Muscle layer of duodenum (tissue), 2 donors: ENCODE measurements around the gene ZDHHC14.

ENCODE experiments used
- H3K27ac ChIP-seq: one replicate; pipeline ENCODE4 v1.7.0; 2013; ENCODE audit warnings: mild to moderate bottlenecking, low read length
- H3K27me3 ChIP-seq: one replicate; pipeline ENCODE4 v1.7.0; 2013; ENCODE audit warnings: low read depth, mild to moderate bottlenecking, control low read depth, low read length
- H3K36me3 ChIP-seq, 2 donors: one replicate each; pipeline ENCODE4 v1.7.0; 2013; ENCODE audit warnings: low read length in 2 of 2, control low read depth in 1 of 2, mild to moderate bottlenecking in 1 of 2; ENCODE audit not compliant: insufficient read depth in 2 of 2, control insufficient read depth in 1 of 2
- H3K4me1 ChIP-seq, 2 donors: one replicate each; pipeline ENCODE4 v1.7.0; 2013; ENCODE audit warnings: low read length in 2 of 2, mild to moderate bottlenecking in 2 of 2, control low read depth in 1 of 2, moderate library complexity in 1 of 2; ENCODE audit not compliant: insufficient read depth in 2 of 2, control insufficient read depth in 1 of 2
- H3K4me3 ChIP-seq, 2 donors: one replicate each; pipeline ENCODE4 v1.7.0; 2013; ENCODE audit warnings: low read length in 2 of 2, low read depth in 1 of 2, mild to moderate bottlenecking in 1 of 2
- H3K9me3 ChIP-seq, 2 donors: one replicate each; pipeline ENCODE4 v1.7.0; 2013; ENCODE audit warnings: low read length in 2 of 2, control low read depth in 1 of 2, mild to moderate bottlenecking in 1 of 2; ENCODE audit not compliant: control insufficient read depth in 1 of 2
- donor health status: healthy.

ZDHHC14 gene

GRCh38 chr6:157468574-157468973, 87.6 kb downstream of the ZDHHC14 start:
- Histone ChIP-seq H3K27me3 (no peaks in the 10 kb centered on the region), H3K9me3 (no peaks in the 10 kb centered on the region), H3K4me1 (no peaks in the 10 kb centered on the region), H3K27ac (no peak overlapping the region), H3K4me3 (no peak overlapping the region), H3K36me3 (no peaks in the 10 kb centered on the region)

- Histone ChIP-seq H3K36me3 (no peaks in the 10 kb centered on the region), H3K4me3 (no peak overlapping the region), H3K4me1 (no peaks in the 10 kb centered on the region), H3K27me3 (no peaks in the 10 kb centered on the region), H3K27ac (no peak overlapping the region), H3K9me3 (no peaks in the 10 kb centered on the region)
These were observed 88.4 kb downstream of the ZDHHC14 start for GRCh38 chr6:157469378-157469777.

DNA sequence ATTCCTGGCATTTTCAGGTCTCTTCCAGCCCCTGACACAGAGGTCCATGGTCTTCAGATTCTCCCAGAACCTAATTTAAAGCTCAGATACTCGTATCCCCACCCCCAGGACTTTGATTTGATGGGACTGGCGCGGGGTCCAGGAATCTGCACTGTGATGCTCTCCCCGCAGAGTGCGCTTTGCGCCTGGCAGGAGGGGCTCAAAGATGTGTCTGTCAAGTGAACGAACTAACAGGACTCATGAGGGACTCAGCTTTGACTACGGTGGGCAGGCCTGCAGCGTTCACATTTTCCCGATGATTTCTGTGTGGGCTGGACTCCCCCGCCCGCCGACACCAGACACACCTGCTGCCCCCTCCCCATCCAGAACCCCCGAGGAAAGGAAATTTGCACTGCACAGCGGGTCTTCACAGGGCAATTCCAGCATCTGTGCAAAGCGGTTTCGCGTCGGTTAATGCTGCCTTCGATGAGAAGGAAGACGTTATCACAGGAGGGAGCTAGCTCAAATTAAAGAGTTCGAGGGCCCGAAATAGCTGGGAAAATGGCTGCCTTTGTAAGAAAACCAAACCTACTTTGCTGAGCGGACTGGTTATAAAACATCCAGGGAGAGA, 90.2 kb downstream of the ZDHHC14 start:
- Histone ChIP-seq H3K27ac (no peak overlapping the region), H3K4me1 (no peaks in the 10 kb centered on the region), H3K36me3 (no peaks in the 10 kb centered on the region), H3K27me3 (no peaks in the 10 kb centered on the region), H3K9me3 (no peaks in the 10 kb centered on the region), H3K4me3 (no peak overlapping the region)

DNA sequence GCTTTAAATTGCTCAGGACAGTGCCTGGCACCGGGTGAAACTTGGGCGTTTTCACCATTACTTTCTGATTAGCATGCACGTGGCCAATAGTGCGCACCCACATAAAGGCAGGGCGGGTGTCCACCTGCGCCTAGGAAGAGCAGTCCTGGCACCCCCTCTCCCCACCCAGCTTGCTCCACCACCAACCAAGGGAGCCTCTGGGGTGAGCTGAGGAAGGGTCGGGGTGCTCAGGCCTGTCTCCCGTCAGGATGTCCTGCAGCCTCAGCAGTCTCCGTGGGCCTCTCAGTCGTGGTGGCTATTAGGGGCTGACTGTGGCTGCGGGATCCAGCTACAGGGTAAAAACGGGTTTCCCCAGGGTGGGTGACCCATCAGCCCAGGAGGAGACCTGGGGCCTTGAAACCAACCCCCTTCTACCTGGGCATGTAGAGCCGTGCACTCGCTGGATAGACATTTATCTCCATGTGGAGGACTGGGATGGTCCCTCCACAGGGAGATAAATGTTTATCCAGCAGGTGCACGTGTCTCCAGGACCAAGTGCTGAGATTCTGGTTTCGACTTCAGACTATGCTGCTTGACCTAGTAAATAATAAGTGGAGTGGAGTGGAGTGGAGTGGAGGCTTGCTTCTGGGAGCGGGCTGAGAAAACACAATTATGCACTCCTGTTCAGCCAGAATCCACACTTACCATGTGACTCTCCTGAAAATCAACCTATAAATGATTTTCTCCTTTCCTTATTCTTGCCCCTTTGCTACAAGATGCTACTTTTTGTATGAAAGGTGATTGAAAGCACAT, 91.1 kb downstream of the ZDHHC14 start:
- no peaks in the 10 kb centered on the region for H3K9me3 ChIP-seq
- no peak overlapping the region for H3K27ac ChIP-seq
- H3K4me3 ChIP-seq = no peak overlapping the region

GRCh38 chr6:157476797-157477196, 95.8 kb downstream of the ZDHHC14 start:
- H3K27me3 ChIP-seq = no peaks in the 10 kb centered on the region
- H3K36me3 ChIP-seq = no peaks in the 10 kb centered on the region
- H3K9me3 ChIP-seq = no peaks in the 10 kb centered on the region
- H3K4me3 ChIP-seq = no peak overlapping the region
- no peaks in the 10 kb centered on the region for H3K4me1 ChIP-seq
- no peak overlapping the region for H3K27ac ChIP-seq

More for the DNA sequence above, 91.1 kb downstream of the ZDHHC14 start:
- H3K27me3 ChIP-seq = no peaks in the 10 kb centered on the region
- no peaks in the 10 kb centered on the region for H3K36me3 ChIP-seq
- H3K4me1 ChIP-seq = no peaks in the 10 kb centered on the region

DNA sequence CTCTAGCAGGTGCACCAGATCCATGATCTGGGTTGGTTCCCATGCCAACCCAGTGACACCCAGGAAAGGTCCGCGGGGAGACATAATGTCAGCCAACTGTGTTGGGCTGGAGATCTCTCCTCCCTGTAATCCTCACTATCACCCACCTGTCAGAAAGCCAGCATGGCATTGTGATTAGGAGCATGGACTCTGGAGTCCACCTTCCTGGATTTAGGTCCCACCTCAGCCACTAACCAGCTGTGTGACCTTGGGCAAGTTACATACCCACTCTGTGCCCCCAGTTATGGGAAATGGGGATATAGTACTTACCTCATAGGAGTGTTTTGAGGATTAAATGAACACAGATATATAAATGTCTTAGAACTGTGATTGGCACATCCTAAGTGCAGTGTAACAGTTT, 97.9 kb downstream of the ZDHHC14 start:
- no peak overlapping the region for H3K27ac ChIP-seq
- H3K36me3 ChIP-seq = no peaks in the 10 kb centered on the region
- no peaks in the 10 kb centered on the region for H3K9me3 ChIP-seq

DNA sequence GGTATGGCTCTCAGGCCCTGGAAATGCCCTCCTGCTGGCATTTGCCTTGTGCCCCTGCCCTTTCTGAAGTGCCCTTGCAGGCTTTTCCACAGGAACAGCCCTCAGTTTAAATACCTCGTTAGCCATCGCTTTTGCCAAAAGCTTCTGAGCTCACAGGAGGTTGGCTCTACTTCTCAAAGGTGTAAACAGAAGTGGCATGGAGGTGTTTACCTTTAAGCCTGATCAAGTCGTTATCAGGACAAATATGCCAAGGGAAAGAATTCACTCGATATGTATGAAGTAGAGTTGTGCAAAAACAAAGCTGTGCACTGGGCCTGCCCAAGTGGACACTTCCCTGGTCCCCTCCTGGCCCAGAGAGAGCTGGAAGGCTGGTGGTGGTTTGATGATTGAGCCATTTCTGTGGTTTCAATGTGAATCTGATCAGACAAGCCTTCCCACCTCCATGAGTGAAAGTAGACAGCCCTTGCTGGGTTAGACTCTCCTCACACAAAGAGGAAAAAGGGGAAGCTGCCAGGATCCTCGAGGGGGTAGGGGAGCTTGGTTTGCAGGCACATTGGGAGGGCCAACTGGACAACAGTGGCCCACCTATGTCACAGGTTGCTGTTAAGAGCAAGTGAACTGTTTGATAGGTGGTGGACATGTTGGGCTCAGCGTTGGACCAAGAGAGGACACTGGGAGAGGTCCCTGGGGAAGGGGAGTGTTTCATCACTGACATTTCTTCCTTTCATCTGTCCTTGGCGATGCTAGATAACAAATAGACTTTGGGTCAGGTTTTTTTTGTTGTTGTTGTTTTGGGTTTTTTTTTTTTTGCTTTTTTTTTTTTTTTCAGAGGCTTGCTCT, 98.7 kb downstream of the ZDHHC14 start:
- Histone ChIP-seq H3K4me1 (no peaks in the 10 kb centered on the region), H3K9me3 (no peaks in the 10 kb centered on the region), H3K36me3 (no peaks in the 10 kb centered on the region), H3K4me3 (no peak overlapping the region), H3K27me3 (no peaks in the 10 kb centered on the region), H3K27ac (no peak overlapping the region)

More for the DNA sequence above, 97.9 kb downstream of the ZDHHC14 start:
- Histone ChIP-seq H3K27me3 (no peaks in the 10 kb centered on the region), H3K4me3 (no peak overlapping the region), H3K4me1 (no peaks in the 10 kb centered on the region)

GRCh38 chr6:157481189-157481864, 100.3 kb downstream of the ZDHHC14 start:
- no peak overlapping the region for H3K27ac ChIP-seq
- H3K4me1 ChIP-seq = no peaks in the 10 kb centered on the region
- no peaks in the 10 kb centered on the region for H3K27me3 ChIP-seq
- no peaks in the 10 kb centered on the region for H3K36me3 ChIP-seq
- H3K9me3 ChIP-seq = no peaks in the 10 kb centered on the region
- no peak overlapping the region for H3K4me3 ChIP-seq

DNA sequence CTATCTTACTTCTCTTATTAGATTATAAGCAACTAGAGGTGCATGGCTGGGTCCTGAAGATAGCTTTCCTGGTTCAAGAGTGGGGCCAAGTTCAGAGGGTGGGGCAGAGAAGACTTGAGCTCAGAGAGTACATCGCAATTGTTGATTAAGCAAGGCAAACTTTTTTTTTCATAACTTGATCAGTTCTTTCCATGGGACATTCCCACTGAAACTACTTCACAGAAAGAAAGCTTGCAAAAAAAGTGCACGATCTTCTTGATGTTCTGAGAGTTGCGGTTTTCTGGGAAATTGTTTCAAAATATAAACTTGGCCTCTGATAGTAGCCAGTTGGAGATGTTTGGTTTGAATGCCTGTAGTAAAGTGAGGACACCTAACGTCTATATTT, 100.9 kb downstream of the ZDHHC14 start:
- Histone ChIP-seq H3K27me3 (no peaks in the 10 kb centered on the region), H3K9me3 (no peaks in the 10 kb centered on the region), H3K27ac (no peak overlapping the region), H3K4me3 (no peak overlapping the region), H3K4me1 (no peaks in the 10 kb centered on the region), H3K36me3 (no peaks in the 10 kb centered on the region)

- H3K36me3 ChIP-seq = no peaks in the 10 kb centered on the region
- H3K27me3 ChIP-seq = no peaks in the 10 kb centered on the region
- H3K4me1 ChIP-seq = no peaks in the 10 kb centered on the region
- no peak overlapping the region for H3K4me3 ChIP-seq
- no peaks in the 10 kb centered on the region for H3K9me3 ChIP-seq
- no peak overlapping the region for H3K27ac ChIP-seq
These were observed 102.8 kb downstream of the ZDHHC14 start for GRCh38 chr6:157483770-157484169.

DNA sequence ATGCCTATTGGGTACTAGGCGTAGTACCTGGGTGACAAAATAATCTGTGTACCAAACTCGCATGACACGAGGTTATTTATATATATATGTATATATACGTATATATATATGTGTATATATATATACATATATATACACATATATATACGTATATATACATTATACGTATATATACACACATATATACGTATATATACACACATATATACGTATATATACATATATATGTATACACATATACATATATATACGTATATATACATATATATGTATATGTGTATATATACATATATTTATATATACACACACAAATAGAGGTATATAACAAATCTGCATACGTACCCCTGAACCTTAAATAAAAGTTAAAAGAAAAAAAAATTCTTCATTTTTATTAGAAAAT, 103.2 kb downstream of the ZDHHC14 start:
- H3K27ac ChIP-seq = no peak overlapping the region
- H3K4me3 ChIP-seq = no peak overlapping the region
- no peaks in the 10 kb centered on the region for H3K36me3 ChIP-seq
- H3K27me3 ChIP-seq = no peaks in the 10 kb centered on the region
- H3K4me1 ChIP-seq = no peaks in the 10 kb centered on the region
- H3K9me3 ChIP-seq = no peaks in the 10 kb centered on the region
